Mesothelial cell of epicardium (in vitro differentiated cells): Measurements from ENCODE around the gene CSTA. TPM values are rescaled to one million over a fixed set of nuclear protein-coding genes. Genes with fewer than 3 reads are reported as not detected.

Source experiments
- DNase-seq, 2 experiments: peaks; one replicate each; pipeline ENCODE4 v3.0.0; 2021; ENCODE audit warnings: low spot score in 2 of 2; ENCODE audit not compliant: unreplicated experiment in 2 of 2
- H3K27ac Mint-ChIP-seq: 2 replicates; pipeline ENCODE4 v1.8.0; 2021; ENCODE audit warnings: mixed read lengths
- H3K27me3 Mint-ChIP-seq: 2 replicates; pipeline ENCODE4 v1.8.0; 2021; ENCODE audit warnings: low read depth, mixed read lengths
- H3K36me3 Mint-ChIP-seq: 2 replicates; pipeline ENCODE4 v1.8.0; 2021; ENCODE audit warnings: mixed read lengths
- H3K4me1 Mint-ChIP-seq: 2 replicates; pipeline ENCODE4 v1.8.0; 2021; ENCODE audit warnings: mixed read lengths
- H3K4me3 Mint-ChIP-seq: 2 replicates; pipeline ENCODE4 v1.8.0; 2021; ENCODE audit warnings: mild to moderate bottlenecking, moderate library complexity, mixed read lengths
- H3K9me3 Mint-ChIP-seq: 2 replicates; pipeline ENCODE4 v1.8.0; 2021; ENCODE audit warnings: mixed read lengths
- CTCF ChIP-seq: fragments of 200-600 bp; sonication (generic); IDR thresholded peaks from one replicate; pipeline ENCODE4 v1.5.0; 2021; ENCODE audit warnings: antibody characterized with exemption; ENCODE audit not compliant: unreplicated experiment
- total RNA-seq: library from RNA; stranded (reverse); gene quantifications from 3 replicates; pipeline ENCODE4 v1.2.1, GENCODE V29; 2021

The CSTA gene
- total RNA-seq, 1 donor from 2014 or later: not detected

- Mint-ChIP-seq H3K4me3 (no peak overlapping the region), H3K4me1 (peaks cover 13% of the 10 kb centered on the region), H3K9me3 (no peaks in the 10 kb centered on the region), H3K36me3 (peaks cover 7% of the 10 kb centered on the region), H3K27me3 (no peaks in the 10 kb centered on the region), H3K27ac (no peak overlapping the region)
- no peak for TF ChIP-seq CTCF
- DNase-seq: no peak
Measured at GRCh38 chr3:122353893-122354401, 28.9 kb downstream of the CSTA start.

- H3K9me3 Mint-ChIP-seq: no peaks in the 10 kb centered on the region
- no peak for DNase-seq
- no peaks in the 10 kb centered on the region for H3K27me3 Mint-ChIP-seq
- H3K4me1 Mint-ChIP-seq: peaks cover 13% of the 10 kb centered on the region
- H3K36me3 Mint-ChIP-seq: peaks cover 9% of the 10 kb centered on the region
- H3K27ac Mint-ChIP-seq: no peak overlapping the region
- no peak overlapping the region for H3K4me3 Mint-ChIP-seq
- no peak for TF ChIP-seq CTCF
Measured at GRCh38 chr3:122355612-122356011, 30.6 kb downstream of the CSTA start.

- Mint-ChIP-seq H3K36me3 (peaks cover 9% of the 10 kb centered on the region), H3K9me3 (no peaks in the 10 kb centered on the region), H3K4me3 (no peak overlapping the region), H3K27ac (no peak overlapping the region), H3K27me3 (no peaks in the 10 kb centered on the region), H3K4me1 (peaks cover 13% of the 10 kb centered on the region)
- no peak for TF ChIP-seq CTCF
- no peak for DNase-seq
Measured at GRCh38 chr3:122356402-122356801, 31.4 kb downstream of the CSTA start.

GRCh38 chr3:122357828-122358702 is 33.0 kb downstream of the CSTA start:
- Mint-ChIP-seq H3K4me3 (no peak overlapping the region), H3K27ac (no peak overlapping the region), H3K27me3 (no peaks in the 10 kb centered on the region), H3K4me1 (peaks cover 13% of the 10 kb centered on the region), H3K9me3 (no peaks in the 10 kb centered on the region), H3K36me3 (peaks cover 12% of the 10 kb centered on the region)
- TF ChIP-seq CTCF: no peak
- DNase-seq: no peak

GRCh38 chr3:122358703-122359032 is 33.6 kb downstream of the CSTA start:
- no peak for TF ChIP-seq CTCF
- Mint-ChIP-seq H3K27me3 (no peaks in the 10 kb centered on the region), H3K27ac (no peak overlapping the region), H3K4me1 (peaks cover 13% of the 10 kb centered on the region), H3K36me3 (peaks cover 13% of the 10 kb centered on the region), H3K4me3 (no peak overlapping the region), H3K9me3 (no peaks in the 10 kb centered on the region)
- DNase-seq: no peak
